ENCODE results near the gene DNPH1.

DNA sequence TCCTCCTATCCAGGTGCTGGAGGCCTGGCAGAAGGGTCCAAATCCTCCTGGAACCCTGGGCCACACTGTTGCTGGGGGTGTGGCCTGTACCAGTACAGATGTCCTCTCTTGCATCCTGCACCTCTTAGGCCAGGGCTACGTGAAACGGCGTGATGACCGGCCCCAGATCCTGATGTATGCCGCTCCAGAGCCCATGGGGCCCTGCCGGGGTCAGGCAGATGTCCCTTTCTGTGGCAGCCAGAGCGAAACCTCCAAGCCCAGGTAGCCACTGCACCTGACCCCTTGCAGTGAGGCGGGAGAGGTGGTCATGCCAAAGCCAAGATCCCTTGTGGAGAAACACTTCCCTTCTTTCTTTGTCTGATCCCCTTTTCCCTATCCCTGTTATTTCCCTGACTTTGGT is 14.2 kb downstream of the DNPH1 start:
- no peak for TF ChIP-seq POLR2AphosphoS5 (IDR thresholded peaks at IDR 0.05)
- TF ChIP-seq POLR2A (IDR thresholded peaks at IDR 0.05) = no peak
- TF ChIP-seq, protein P1, sequence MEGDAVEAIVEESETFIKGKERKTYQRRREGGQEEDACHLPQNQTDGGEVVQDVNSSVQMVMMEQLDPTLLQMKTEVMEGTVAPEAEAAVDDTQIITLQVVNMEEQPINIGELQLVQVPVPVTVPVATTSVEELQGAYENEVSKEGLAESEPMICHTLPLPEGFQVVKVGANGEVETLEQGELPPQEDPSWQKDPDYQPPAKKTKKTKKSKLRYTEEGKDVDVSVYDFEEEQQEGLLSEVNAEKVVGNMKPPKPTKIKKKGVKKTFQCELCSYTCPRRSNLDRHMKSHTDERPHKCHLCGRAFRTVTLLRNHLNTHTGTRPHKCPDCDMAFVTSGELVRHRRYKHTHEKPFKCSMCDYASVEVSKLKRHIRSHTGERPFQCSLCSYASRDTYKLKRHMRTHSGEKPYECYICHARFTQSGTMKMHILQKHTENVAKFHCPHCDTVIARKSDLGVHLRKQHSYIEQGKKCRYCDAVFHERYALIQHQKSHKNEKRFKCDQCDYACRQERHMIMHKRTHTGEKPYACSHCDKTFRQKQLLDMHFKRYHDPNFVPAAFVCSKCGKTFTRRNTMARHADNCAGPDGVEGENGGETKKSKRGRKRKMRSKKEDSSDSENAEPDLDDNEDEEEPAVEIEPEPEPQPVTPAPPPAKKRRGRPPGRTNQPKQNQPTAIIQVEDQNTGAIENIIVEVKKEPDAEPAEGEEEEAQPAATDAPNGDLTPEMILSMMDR (IDR thresholded peaks at IDR 0.05) = no peak

Data from breast epithelium (tissue), 3 donors.